Mucosa of stomach (tissue), 1 donor: ENCODE measurements around the gene RTRAF.

Experiments
- H3K27me3 ChIP-seq: one replicate; pipeline ENCODE4 v1.7.0; 2013; ENCODE audit warnings: mild to moderate bottlenecking, low read length; ENCODE audit not compliant: control insufficient read depth, insufficient read depth
- H3K36me3 ChIP-seq: one replicate; pipeline ENCODE4 v1.7.0; 2013; ENCODE audit warnings: low read length; ENCODE audit not compliant: control insufficient read depth, insufficient read depth
- H3K4me1 ChIP-seq: one replicate; pipeline ENCODE4 v1.7.0; 2013; ENCODE audit warnings: mild to moderate bottlenecking, low read length; ENCODE audit not compliant: control insufficient read depth, insufficient read depth
- H3K4me3 ChIP-seq: one replicate; pipeline ENCODE4 v1.7.0; 2013; ENCODE audit warnings: low read length
- H3K9ac ChIP-seq: one replicate; pipeline ENCODE4 v1.7.0; 2013; ENCODE audit warnings: mild to moderate bottlenecking, low read length, moderate library complexity
- H3K9me3 ChIP-seq: one replicate; pipeline ENCODE4 v1.7.0; 2013; ENCODE audit warnings: mild to moderate bottlenecking, low read length, moderate library complexity; ENCODE audit not compliant: control insufficient read depth
- donor health status: Pancreatic carcinoma.

RTRAF gene

DNA sequence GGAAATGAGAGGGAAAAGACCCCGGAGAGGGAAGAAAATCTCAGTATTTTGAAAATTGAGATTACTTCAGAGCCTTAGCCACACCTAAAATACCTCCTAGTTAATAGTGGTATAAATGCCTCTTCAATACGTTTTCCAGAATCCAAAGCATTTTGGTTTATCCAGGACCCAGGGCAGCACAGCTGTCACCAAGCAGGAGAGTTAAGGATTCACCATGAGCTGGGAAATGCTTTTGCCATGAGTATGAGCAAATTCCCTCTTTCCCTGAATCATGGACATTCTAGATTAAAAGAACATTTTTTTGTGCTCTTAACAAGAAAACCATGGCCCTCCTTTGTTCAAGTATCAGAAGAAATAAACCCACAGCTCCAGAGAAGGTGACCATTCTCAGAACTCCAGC is 21.8 kb upstream of the RTRAF start:
- no peaks in the 10 kb centered on the region for H3K36me3 ChIP-seq
- no peaks in the 10 kb centered on the region for H3K27me3 ChIP-seq
- no peaks in the 10 kb centered on the region for H3K4me1 ChIP-seq
- no peak overlapping the region for H3K4me3 ChIP-seq
- H3K9ac ChIP-seq = no peak overlapping the region
- H3K9me3 ChIP-seq = no peaks in the 10 kb centered on the region

DNA sequence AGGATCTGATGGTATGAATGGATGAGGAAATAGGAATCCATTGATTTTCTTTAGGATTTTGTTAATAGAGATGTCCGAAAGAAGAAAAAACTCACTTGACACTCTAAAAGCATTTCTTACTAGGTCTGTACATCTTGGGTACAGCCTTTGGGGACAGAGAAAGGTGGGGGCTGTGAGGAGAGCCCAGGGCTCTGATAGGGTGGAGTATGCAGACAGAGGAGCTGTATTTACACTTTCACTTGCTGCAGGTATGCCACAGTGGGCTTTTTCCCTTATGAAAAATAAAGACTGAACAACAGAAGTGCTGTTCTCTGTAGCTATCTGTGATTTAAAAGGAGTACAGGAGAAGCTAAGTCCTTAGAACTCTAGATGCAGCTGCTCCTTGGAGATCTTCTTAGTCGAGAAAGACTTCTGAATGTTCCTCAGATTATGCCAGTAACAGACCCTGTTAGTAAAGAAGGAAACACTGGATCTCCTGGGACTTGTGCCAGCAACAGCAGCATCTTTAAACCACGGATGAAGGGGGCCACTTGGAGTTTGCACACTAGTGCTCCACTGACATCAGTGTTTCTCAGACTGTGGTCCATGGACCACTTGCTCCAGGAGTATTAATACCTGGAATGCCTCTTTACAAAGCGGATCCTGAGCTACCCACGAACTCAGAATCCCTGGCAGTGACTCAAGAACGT is 19.4 kb upstream of the RTRAF start:
- H3K27me3 ChIP-seq = no peaks in the 10 kb centered on the region
- H3K4me1 ChIP-seq = no peaks in the 10 kb centered on the region
- H3K9ac ChIP-seq = no peak overlapping the region
- H3K9me3 ChIP-seq = no peaks in the 10 kb centered on the region
- H3K36me3 ChIP-seq = no peaks in the 10 kb centered on the region
- no peak overlapping the region for H3K4me3 ChIP-seq

DNA sequence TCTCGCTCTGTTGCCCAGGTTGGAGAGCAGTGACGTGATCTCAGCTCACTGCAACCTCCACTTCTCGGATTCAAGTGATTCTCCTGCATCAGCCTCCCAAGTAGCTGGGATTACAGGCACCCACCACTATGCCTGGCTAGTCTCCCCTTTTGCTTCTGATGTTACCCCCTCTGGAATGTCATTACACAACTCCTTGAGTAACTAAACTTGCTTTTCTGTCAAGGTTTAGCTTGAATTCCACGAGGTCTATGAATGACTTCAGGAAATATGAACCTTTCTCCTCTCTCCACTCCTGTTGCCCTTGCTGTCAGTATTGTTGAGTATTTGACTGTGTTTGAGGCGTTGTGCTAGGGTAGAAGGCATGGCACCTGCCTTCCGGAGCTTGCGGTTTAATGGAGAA is 16.8 kb upstream of the RTRAF start:
- Histone ChIP-seq H3K27me3 (no peaks in the 10 kb centered on the region), H3K9ac (no peak overlapping the region)

DNA sequence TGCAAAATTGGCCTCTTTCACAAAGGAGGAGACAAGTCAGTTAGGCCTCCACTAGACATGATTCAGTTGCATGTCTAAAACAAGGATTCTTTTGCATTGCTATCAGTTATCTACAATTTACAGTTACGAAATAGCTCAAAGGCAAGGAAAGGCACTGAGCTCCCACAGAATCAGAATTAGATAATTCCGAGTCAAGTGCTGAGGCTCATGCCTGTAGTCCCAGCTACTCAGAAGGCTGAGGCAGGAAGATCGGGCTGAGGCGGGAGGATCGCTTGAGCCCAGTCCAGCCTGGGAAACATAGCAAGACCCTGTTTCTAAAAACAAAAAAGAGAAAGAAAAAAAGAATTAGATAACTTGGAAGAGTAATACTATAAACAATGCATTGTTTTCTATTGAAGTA is 12.3 kb upstream of the RTRAF start:
- H3K36me3 ChIP-seq = no peaks in the 10 kb centered on the region
- no peaks in the 10 kb centered on the region for H3K27me3 ChIP-seq
- no peaks in the 10 kb centered on the region for H3K9me3 ChIP-seq
- no peaks in the 10 kb centered on the region for H3K4me1 ChIP-seq
- H3K9ac ChIP-seq = no peak overlapping the region
- H3K4me3 ChIP-seq = no peak overlapping the region

More for the DNA sequence above, 16.8 kb upstream of the RTRAF start:
- no peaks in the 10 kb centered on the region for H3K9me3 ChIP-seq
- H3K4me1 ChIP-seq = no peaks in the 10 kb centered on the region
- H3K36me3 ChIP-seq = no peaks in the 10 kb centered on the region
- H3K4me3 ChIP-seq = no peak overlapping the region

DNA sequence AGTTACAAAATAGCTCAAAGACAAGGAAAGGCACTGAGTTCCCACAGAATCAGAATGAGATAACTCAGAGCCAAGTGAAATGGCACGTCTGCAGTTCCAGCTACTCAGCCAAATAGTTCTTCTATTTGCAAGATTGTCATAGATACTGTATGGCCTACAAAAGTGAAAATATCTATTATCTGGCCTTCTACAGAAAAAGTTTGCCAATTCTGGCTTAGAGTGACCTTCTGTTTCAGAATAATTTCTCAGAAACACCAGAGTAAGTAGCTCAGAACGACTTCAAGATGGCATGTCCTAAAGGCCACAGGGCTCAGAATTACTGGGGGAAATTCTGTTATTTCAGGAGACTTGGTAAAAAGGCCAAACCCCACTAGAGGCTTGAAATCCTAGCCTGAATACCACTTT is 10.7 kb upstream of the RTRAF start:
- no peak overlapping the region for H3K4me3 ChIP-seq
- no peak overlapping the region for H3K9ac ChIP-seq
- H3K36me3 ChIP-seq = no peaks in the 10 kb centered on the region

DNA sequence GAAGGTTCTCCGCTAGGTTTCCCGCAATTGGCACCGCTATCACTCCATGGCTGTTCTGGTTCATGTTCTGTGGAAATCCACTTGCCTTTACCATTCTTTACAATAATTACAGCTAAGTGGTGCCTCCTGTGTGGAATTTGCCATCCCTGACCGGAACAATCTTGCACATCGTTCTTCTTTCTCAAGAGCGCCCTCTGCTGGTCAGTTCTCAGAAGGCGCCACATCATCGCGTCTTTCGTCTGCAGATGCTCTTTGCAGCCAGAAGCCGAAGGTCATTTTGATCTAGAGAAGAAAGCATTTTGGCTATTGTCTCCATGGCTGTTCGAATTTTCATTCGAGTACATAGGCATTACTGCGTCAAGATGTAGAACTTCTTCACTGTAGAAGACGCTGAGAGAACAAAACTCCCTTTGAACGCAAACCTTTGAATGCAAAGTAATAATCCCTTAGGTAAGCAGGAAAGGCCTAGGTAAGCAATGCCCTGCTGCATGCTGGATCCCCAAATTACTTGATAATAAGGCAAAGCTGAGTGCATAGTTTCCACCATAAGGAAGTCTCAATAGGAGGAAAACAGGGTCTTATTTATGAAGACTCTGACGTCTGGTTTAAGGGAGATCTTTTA is 10.1 kb upstream of the RTRAF start:
- H3K27me3 ChIP-seq = no peaks in the 10 kb centered on the region
- H3K36me3 ChIP-seq = no peaks in the 10 kb centered on the region
- no peaks in the 10 kb centered on the region for H3K9me3 ChIP-seq
- no peak overlapping the region for H3K4me3 ChIP-seq
- H3K4me1 ChIP-seq = no peaks in the 10 kb centered on the region
- H3K9ac ChIP-seq = no peak overlapping the region

More for the DNA sequence above, 10.7 kb upstream of the RTRAF start:
- no peaks in the 10 kb centered on the region for H3K9me3 ChIP-seq
- no peaks in the 10 kb centered on the region for H3K4me1 ChIP-seq
- H3K27me3 ChIP-seq = no peaks in the 10 kb centered on the region

DNA sequence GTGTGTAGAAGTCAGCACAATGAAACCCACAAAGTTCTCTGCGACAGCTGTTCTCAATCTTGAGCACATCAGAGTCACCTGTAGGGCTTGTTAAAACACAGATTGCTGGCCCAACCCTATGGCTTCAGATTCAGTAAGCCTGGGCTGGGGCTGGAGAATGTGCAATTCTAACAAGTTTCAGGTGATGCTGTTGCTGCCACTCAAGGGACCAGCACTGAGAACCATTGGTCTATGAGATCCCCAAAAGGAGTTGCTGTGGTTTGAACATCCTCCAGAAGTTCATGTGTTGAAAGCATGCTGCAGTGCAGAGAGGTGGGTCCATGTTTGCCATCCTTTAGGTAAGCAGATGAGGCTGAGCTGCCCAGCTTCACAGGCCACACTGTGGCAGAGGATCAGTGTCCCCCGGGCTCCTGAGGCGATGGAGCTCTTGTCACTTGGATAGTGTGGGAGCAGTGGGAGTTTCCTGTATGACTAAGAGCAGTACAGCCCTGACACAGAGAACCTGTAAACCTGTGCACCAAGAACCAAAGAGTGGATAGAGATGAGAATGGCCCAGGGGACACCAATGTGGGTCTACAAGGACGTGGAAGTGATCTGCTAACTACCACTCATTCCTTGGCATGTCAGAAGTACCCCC is 8.0 kb upstream of the RTRAF start:
- Histone ChIP-seq H3K4me3 (no peak overlapping the region), H3K36me3 (no peaks in the 10 kb centered on the region), H3K27me3 (no peaks in the 10 kb centered on the region), H3K4me1 (no peaks in the 10 kb centered on the region), H3K9ac (no peak overlapping the region), H3K9me3 (no peaks in the 10 kb centered on the region)

DNA sequence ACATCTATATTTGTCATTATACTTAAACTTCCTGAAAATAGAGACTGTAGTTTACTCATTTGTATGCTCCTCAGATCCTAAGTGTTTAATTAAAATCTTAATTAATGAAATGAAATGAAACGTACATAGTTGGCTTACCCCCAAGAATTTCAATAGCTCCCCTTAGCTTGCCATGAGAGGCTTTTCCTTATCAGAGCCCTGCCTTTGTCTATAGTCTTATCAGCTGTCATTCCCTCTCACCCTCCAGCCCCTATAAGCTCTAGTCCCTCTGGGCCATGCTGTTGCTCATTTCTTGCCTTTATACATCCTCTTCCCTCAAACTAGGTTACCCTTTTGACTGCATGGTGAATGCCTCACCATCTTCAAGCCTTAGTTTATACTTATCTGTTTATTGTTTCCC is 1.1 kb upstream of the RTRAF start:
- no peak overlapping the region for H3K4me3 ChIP-seq
- H3K36me3 ChIP-seq = peaks cover 4% of the 10 kb centered on the region
- no peaks in the 10 kb centered on the region for H3K27me3 ChIP-seq
- H3K9me3 ChIP-seq = no peaks in the 10 kb centered on the region
- H3K9ac ChIP-seq = peak overlapping the region; percentile 64
- H3K4me1 ChIP-seq = peaks cover 6% of the 10 kb centered on the region

DNA sequence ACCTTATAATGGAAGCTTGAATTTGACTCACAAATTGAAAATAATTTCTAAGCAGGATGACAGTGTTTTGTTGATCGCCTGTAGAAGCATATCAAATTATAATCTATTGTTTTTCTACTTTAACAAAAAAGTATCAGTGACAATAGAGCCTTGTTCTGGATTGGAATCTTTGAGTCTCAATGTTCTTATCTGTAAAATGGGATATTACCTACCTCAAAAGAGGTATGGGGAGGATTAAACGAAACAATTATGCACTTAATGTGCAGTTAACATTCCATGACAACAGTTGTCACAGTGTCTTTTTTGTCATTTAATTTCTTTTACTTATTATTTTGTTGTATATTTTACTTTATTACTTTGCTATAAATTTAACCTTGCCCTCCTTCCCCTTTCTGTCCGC is 1.1 kb downstream of the RTRAF start:
- Histone ChIP-seq H3K4me1 (peaks cover 6% of the 10 kb centered on the region), H3K4me3 (peak overlapping the region; percentile 94), H3K9me3 (no peaks in the 10 kb centered on the region), H3K9ac (peak overlapping the region; percentile 89), H3K36me3 (peaks cover 11% of the 10 kb centered on the region), H3K27me3 (no peaks in the 10 kb centered on the region)

DNA sequence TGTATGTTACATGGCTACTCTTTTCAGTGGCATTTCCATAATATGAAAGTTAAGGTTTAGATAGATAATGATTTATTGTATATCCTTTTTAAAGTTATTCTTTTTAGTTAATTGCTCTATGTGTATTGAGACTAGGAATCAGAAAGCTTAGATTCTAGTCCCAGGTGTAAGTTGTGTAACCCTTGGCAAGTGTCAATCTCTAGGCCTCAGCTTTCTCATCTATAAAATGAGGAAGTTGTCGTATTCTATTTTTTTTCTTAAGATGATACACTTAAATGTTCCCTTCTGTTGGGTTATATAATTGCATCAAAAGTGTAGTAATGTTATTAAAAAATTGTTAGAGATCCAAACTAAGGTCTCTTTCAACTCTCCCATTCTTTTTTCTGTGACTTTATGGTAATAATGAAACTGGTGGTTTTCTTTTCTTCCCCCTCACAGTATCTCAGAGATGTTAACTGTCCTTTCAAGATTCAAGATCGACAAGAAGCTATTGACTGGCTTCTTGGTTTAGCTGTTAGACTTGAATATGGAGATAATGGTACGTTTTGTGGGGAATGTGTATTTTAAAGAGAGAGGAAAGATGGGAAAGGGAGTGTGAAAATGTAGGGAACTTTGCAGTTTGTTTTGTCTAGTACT is 4.1 kb downstream of the RTRAF start:
- Histone ChIP-seq H3K36me3 (peaks cover 11% of the 10 kb centered on the region), H3K9ac (no peak overlapping the region)

DNA sequence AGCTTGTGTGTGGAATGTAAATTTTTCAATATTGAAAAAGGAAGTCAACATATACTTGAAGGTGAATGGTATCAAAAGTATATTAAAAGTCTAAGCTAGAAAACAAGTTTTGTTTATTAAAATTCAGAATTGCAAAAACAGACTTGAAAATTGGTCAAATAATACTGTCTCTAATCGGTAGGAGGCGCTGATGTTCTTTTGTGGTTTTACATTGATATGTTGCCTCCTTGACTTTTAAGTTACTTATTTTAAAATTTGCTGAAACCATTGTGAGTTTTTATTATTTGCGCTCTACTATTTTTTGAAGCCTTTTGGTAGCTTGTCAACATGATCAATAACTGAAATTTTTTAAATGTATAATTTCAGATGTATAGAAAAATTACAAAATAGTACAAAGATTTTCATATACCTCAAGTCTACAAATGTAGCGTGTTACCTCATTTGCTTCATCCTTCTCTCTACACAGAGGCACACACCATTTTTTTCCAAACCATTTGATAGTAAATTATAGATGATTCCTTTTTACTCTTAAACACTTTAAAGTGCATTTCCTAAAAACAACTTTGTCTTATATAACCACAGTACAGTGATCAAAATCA is 6.9 kb downstream of the RTRAF start:
- Histone ChIP-seq H3K36me3 (peaks cover 12% of the 10 kb centered on the region), H3K9ac (no peak overlapping the region), H3K4me3 (no peak overlapping the region), H3K9me3 (no peaks in the 10 kb centered on the region), H3K4me1 (no peaks in the 10 kb centered on the region), H3K27me3 (no peaks in the 10 kb centered on the region)

More for the DNA sequence above, 4.1 kb downstream of the RTRAF start:
- H3K9me3 ChIP-seq = no peaks in the 10 kb centered on the region
- no peak overlapping the region for H3K4me3 ChIP-seq
- no peaks in the 10 kb centered on the region for H3K27me3 ChIP-seq
- H3K4me1 ChIP-seq = peaks cover 4% of the 10 kb centered on the region

DNA sequence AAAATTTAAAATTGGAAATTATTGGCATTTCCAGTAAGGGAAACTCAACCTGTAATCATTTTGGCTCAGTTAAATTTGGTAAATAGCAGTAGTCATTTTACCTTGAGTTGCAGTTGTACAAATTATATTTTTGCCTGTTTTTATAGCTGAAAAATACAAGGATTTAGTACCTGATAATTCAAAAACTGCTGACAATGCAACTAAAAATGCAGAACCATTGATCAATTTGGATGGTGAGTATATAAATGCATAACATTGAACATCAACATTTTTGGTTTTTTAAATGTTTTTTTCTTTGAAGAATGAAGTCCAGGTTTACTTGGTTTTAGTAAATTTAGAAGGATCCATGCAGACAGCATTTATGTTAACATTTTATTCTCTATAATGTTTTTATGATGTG is 9.0 kb downstream of the RTRAF start:
- Histone ChIP-seq H3K9ac (no peak overlapping the region), H3K4me1 (peaks cover 10% of the 10 kb centered on the region), H3K9me3 (no peaks in the 10 kb centered on the region), H3K36me3 (peaks cover 22% of the 10 kb centered on the region), H3K27me3 (no peaks in the 10 kb centered on the region), H3K4me3 (no peak overlapping the region)
